HG03457 (cell line): ENCODE measurements around the gene GNG5.
A peak's percentile ranks its signal among the peaks of the same experiment; 100 is the strongest.
"Not testable (repeated sequence)": the region's sequence is repeated elsewhere in the genome, so short reads cannot be mapped to it uniquely, and the experiment has no call there.

Experiments
- ATAC-seq: cut with Tn5 transposase; IDR thresholded peaks from one replicate; pipeline ENCODE4 v1.9.1; 2021; ENCODE audit warnings: moderate number of reproducible peaks; ENCODE audit not compliant: unreplicated experiment

Gene GNG5

GRCh38 chr1:84489766-84490165 lies 16.6 kb downstream of the GNG5 start:
- ATAC-seq = no peak

GRCh38 chr1:84488107-84488506 lies 18.3 kb downstream of the GNG5 start:
- ATAC-seq = no peak

GRCh38 chr1:84481317-84481716 lies 25.1 kb downstream of the GNG5 start:
- no peak for ATAC-seq

- ATAC-seq = no peak
Measured at GRCh38 chr1:84480650-84481049, 25.7 kb downstream of the GNG5 start.

GRCh38 chr1:84479998-84480397 lies 26.4 kb downstream of the GNG5 start:
- ATAC-seq = no peak

- ATAC-seq = peak; percentile 95
Measured at GRCh38 chr1:84478876-84479868, 27.2 kb downstream of the GNG5 start, which contains the start of gene RPF1. TSS of gene RPF1 (plus strand) at chr1:84479266. CDS start at chr1:84479282, 16 bp downstream.

GRCh38 chr1:84476225-84476624 lies 30.2 kb downstream of the GNG5 start:
- ATAC-seq = no peak

GRCh38 chr1:84467298-84467697 lies 39.1 kb downstream of the GNG5 start:
- no peak for ATAC-seq

GRCh38 chr1:84462118-84462517 lies 44.3 kb downstream of the GNG5 start:
- no peak for ATAC-seq

GRCh38 chr1:84452436-84452835 lies 53.9 kb downstream of the GNG5 start:
- no peak for ATAC-seq

GRCh38 chr1:84450910-84451309 lies 55.5 kb downstream of the GNG5 start:
- no peak for ATAC-seq

- ATAC-seq = not testable (repeated sequence)
Measured at GRCh38 chr1:84448704-84449103, 57.7 kb downstream of the GNG5 start.
